ENCODE results near the gene SPTB. TPM values are rescaled to one million over a fixed set of nuclear protein-coding genes. Genes with fewer than 3 reads are reported as not detected.
A peak's percentile ranks its signal among the peaks of the same experiment; 100 is the strongest.

The SPTB gene
- total and polyA plus RNA-seq, 8 donors: 2.2 to 4.7 (median 3.3) TPM

DNA sequence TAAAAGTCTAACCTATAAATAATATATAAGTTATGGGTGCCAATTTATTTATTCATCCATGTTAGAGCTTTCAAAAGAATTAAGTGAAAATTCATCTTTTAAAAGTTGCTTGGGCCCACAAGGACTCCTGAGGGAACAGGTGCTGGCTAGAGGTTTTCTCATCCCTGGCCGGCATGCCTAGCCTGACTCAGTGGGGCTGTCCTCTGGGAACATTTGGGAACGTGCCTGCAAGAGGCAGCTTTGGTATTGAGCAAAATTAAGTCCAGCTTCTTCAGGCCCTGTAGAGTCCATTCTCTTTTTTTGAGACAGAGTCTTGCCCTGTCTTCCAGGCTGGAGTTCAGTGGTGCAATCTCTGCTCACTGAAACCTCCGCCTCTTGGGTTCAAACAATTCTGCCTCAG is 44.7 kb downstream of the SPTB start:
- Histone ChIP-seq H3K4me3 (no peak overlapping the region), H3K4me1 (no peaks in the 10 kb centered on the region), H3K36me3 (no peaks in the 10 kb centered on the region), H3K9me3 (no peaks in the 10 kb centered on the region), H3K27ac (no peak overlapping the region), H3K27me3 (peaks cover 0 to 26% of the 10 kb centered on the region in 2 donors)
- no peak for ATAC-seq
- DNase-seq: no peak
- TF ChIP-seq, protein P1, sequence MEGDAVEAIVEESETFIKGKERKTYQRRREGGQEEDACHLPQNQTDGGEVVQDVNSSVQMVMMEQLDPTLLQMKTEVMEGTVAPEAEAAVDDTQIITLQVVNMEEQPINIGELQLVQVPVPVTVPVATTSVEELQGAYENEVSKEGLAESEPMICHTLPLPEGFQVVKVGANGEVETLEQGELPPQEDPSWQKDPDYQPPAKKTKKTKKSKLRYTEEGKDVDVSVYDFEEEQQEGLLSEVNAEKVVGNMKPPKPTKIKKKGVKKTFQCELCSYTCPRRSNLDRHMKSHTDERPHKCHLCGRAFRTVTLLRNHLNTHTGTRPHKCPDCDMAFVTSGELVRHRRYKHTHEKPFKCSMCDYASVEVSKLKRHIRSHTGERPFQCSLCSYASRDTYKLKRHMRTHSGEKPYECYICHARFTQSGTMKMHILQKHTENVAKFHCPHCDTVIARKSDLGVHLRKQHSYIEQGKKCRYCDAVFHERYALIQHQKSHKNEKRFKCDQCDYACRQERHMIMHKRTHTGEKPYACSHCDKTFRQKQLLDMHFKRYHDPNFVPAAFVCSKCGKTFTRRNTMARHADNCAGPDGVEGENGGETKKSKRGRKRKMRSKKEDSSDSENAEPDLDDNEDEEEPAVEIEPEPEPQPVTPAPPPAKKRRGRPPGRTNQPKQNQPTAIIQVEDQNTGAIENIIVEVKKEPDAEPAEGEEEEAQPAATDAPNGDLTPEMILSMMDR (IDR thresholded peaks at IDR 0.05): no peak
- intact Hi-C loops (cut with DNase I): no loop called here

DNA sequence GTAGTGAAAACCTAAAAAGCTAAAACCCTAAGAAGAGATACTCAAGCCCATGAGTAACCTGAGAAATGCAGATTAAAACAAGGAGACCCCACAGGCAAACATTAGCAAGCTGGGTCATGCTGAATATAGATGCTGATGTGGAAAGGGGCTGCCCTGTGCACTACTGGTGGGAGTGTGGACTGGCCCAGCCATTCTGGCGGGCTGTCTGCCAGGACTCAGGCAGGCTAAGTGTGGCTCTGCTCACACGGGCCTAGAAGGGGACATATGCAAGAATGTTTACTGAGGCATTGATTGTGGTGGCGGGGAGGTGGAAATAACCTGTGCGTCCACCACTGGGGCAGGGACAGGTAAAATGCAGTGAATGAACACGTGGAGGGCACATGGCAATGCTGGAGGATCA is 48.3 kb downstream of the SPTB start:
- peaks cover 0 to 5% of the 10 kb centered on the region in 2 donors for H3K4me1 ChIP-seq
- ATAC-seq (no peak), DNase-seq (no peak)
- no peaks in the 10 kb centered on the region for H3K36me3 ChIP-seq
- H3K27ac ChIP-seq: no peak overlapping the region
- H3K9me3 ChIP-seq: no peaks in the 10 kb centered on the region
- TF ChIP-seq, protein P1 (IDR thresholded peaks at IDR 0.05): no peak
- intact Hi-C loops (cut with DNase I): no loop called here
- H3K27me3 ChIP-seq: no peaks in the 10 kb centered on the region
- H3K4me3 ChIP-seq: no peak overlapping the region

DNA sequence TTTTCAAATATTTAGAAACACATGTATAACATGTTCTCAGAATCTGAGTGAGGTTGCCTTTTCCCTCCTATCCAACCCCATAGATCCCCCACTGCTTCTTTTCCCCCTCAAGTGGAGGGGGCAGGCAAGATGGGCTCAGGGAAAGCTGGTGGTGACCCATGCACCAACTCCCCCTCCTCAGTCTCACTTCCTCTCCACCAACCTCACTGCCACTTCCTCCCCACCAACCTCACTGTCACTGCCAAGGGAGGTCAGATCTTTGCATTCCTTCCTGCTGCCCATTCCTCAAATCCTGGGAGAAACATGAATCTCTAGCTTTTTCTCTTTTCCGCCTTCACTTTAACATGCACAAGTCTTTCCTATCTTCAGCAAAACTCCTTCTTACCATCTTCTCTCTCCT is 48.7 kb downstream of the SPTB start:
- no peaks in the 10 kb centered on the region for H3K27me3 ChIP-seq
- no peaks in the 10 kb centered on the region for H3K36me3 ChIP-seq
- ATAC-seq (no peak), DNase-seq (no peak)
- TF ChIP-seq, protein P1 (IDR thresholded peaks at IDR 0.05): no peak
- intact Hi-C loops (cut with DNase I): no loop called here
- no peak overlapping the region for H3K27ac ChIP-seq
- no peak overlapping the region for H3K4me3 ChIP-seq
- H3K4me1 ChIP-seq: peaks cover 0 to 9% of the 10 kb centered on the region in 2 donors
- H3K9me3 ChIP-seq: no peaks in the 10 kb centered on the region

DNA sequence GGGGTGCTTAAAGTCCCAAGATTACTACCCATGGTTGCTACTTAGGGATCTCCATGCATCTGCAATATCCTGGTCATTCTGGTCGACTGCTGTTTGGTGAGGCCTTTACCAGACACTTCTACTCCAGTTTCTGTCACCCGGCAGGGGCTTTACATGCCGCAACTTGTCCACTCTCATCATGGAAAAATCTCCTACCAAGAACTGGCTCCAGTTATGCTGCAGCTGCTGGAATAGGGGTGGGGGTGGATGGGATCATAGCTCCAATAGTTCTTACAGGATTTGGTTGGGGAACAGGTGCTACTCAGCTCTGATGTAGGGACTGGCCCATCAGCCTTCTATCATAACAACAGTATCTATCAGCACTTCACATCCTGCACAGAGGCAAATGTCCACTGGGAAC is 51.6 kb downstream of the SPTB start:
- DNase-seq: no peak
- intact Hi-C loops (cut with DNase I): no loop called here
- H3K36me3 ChIP-seq: no peaks in the 10 kb centered on the region
- H3K4me3 ChIP-seq: no peak overlapping the region
- H3K27me3 ChIP-seq: peaks cover 0 to 8% of the 10 kb centered on the region in 2 donors
- H3K27ac ChIP-seq: no peak overlapping the region
- no peaks in the 10 kb centered on the region for H3K9me3 ChIP-seq
- H3K4me1 ChIP-seq: peaks cover 0 to 15% of the 10 kb centered on the region in 2 donors
- ATAC-seq: no peak
- TF ChIP-seq, protein P1 (IDR thresholded peaks at IDR 0.05): no peak

DNA sequence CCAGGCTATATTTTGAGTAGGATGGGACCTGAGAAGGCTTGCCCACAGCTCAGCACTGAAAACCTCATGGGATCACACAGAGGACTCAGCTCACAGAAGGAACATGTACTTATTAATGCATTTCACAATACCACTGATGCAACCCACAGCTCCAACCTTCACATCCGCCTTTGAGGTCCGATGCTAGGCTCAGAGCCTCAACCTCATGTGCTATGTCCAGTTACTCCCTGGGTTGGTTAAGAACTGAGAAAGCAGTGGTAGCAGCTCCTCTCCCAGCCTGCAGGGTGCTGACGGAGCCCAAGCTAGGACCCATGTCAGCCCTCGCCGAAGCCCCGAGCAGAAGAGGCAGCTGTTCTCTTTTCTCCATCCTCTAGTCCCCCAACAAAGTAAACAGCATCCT is 52.9 kb downstream of the SPTB start:
- intact Hi-C loops (cut with DNase I): no loop called here
- TF ChIP-seq, protein P1 (IDR thresholded peaks at IDR 0.05): no peak
- H3K4me3 ChIP-seq: no peak overlapping the region
- H3K27ac ChIP-seq: no peak overlapping the region
- peaks cover 0 to 16% of the 10 kb centered on the region in 2 donors for H3K4me1 ChIP-seq
- H3K9me3 ChIP-seq: no peaks in the 10 kb centered on the region
- no peak for DNase-seq
- no peaks in the 10 kb centered on the region for H3K36me3 ChIP-seq
- ATAC-seq: peak; percentile 58
- peaks cover 0 to 10% of the 10 kb centered on the region in 2 donors for H3K27me3 ChIP-seq
